ENCODE results near the gene TRPC4AP.

The TRPC4AP gene

GRCh38 chr20:34970193-34970840 is 122.3 kb downstream of the TRPC4AP start:
- no peak for TF ChIP-seq CTCF (IDR thresholded peaks at IDR 0.05; ENCODE audit: low read length, missing control alignments)
- no peak overlapping the region for H3K4me3 ChIP-seq (replicated peaks; ENCODE audit: low read depth, low read length)
- DNase-seq (ENCODE audit: low read depth) = no peak

GRCh38 chr20:34968042-34968775 is 124.4 kb downstream of the TRPC4AP start:
- no peak for DNase-seq (ENCODE audit: low read depth)
- TF ChIP-seq CTCF (IDR thresholded peaks at IDR 0.05; ENCODE audit: low read length, missing control alignments) = no peak
- H3K4me3 ChIP-seq (replicated peaks; ENCODE audit: low read depth, low read length) = no peak overlapping the region

GRCh38 chr20:34967421-34967820 is 125.2 kb downstream of the TRPC4AP start:
- no peak overlapping the region for H3K4me3 ChIP-seq (replicated peaks; ENCODE audit: low read depth, low read length)
- no peak for TF ChIP-seq CTCF (IDR thresholded peaks at IDR 0.05; ENCODE audit: low read length, missing control alignments)
- DNase-seq (ENCODE audit: low read depth) = no peak

GRCh38 chr20:34965051-34965450 is 127.6 kb downstream of the TRPC4AP start:
- TF ChIP-seq CTCF (IDR thresholded peaks at IDR 0.05; ENCODE audit: low read length, missing control alignments) = no peak
- DNase-seq (ENCODE audit: low read depth) = no peak
- no peak overlapping the region for H3K4me3 ChIP-seq (replicated peaks; ENCODE audit: low read depth, low read length)

- no peak overlapping the region for H3K4me3 ChIP-seq (replicated peaks; ENCODE audit: low read depth, low read length)
- TF ChIP-seq CTCF (IDR thresholded peaks at IDR 0.05; ENCODE audit: low read length, missing control alignments) = no peak
- no peak for DNase-seq (ENCODE audit: low read depth)
Measured at GRCh38 chr20:34964486-34964885, 128.1 kb downstream of the TRPC4AP start.

- no peak overlapping the region for H3K4me3 ChIP-seq (replicated peaks; ENCODE audit: low read depth, low read length)
- no peak for TF ChIP-seq CTCF (IDR thresholded peaks at IDR 0.05; ENCODE audit: low read length, missing control alignments)
- DNase-seq (ENCODE audit: low read depth) = no peak
Measured at GRCh38 chr20:34956751-34957472, 135.7 kb downstream of the TRPC4AP start.
